Kidney (tissue), 14 donors: Measurements from ENCODE around the gene MACROD2. TPM values are rescaled to one million over a fixed set of nuclear protein-coding genes. Genes with fewer than 3 reads are reported as not detected.

Experiments used
- DNase-seq, 5 donors: peaks; one replicate each; pipeline ENCODE4 v3.0.0-alpha.2; 2013 to 2020
- FAIRE-seq: peaks from 2 replicates; lab custom pipeline; 2012; peaks lifted over from hg19 to GRCh38; lab: Jason Lieb, UNC
- H3K27ac ChIP-seq, 2 donors: one replicate each; pipeline ENCODE4 v1.7.0; 2013; ENCODE audit warnings: low read depth in 2 of 2, low read length in 2 of 2, inconsistent platforms in 1 of 2
- H3K27me3 ChIP-seq: one replicate; pipeline ENCODE4 v1.7.1; 2013; ENCODE audit warnings: low read length, inconsistent platforms; ENCODE audit not compliant: control insufficient read depth, insufficient read depth
- H3K36me3 ChIP-seq, 3 donors: one replicate each; pipeline versions ENCODE4 v1.7.0 to v1.7.1; 2013; ENCODE audit warnings: low read length in 3 of 3, control low read depth in 1 of 3, inconsistent platforms in 1 of 3; ENCODE audit not compliant: insufficient read depth in 3 of 3, control insufficient read depth in 2 of 3
- H3K4me1 ChIP-seq, 3 donors: one replicate each; pipeline versions ENCODE4 v1.7.0 to v1.7.1; 2013; ENCODE audit warnings: low read length in 3 of 3, inconsistent platforms in 1 of 3, low read depth in 1 of 3; ENCODE audit not compliant: control insufficient read depth in 2 of 3, insufficient read depth in 2 of 3
- H3K4me3 ChIP-seq, 3 donors: one replicate each; pipeline versions ENCODE4 v1.7.0 to v1.8.1; 2013; ENCODE audit warnings: low read length in 3 of 3, control low read depth in 1 of 3, inconsistent platforms in 1 of 3
- H3K9ac ChIP-seq, 3 donors: one replicate each; pipeline versions ENCODE4 v1.7.0 to v1.7.1; 2013; ENCODE audit warnings: low read length in 3 of 3, control low read depth in 1 of 3, inconsistent platforms in 1 of 3
- H3K9me3 ChIP-seq, 3 donors: one replicate each; pipeline versions ENCODE4 v1.7.0 to v1.7.1; 2013; ENCODE audit warnings: low read length in 3 of 3, control low read depth in 1 of 3, inconsistent platforms in 1 of 3; ENCODE audit not compliant: control insufficient read depth in 2 of 3, insufficient read depth in 1 of 3
- intact Hi-C: fragments of 100-400 bp; cut with DNase I; formaldehyde crosslinking; loops from one replicate; pipeline ENCODE4 v1.11.1; 2022
- polyA plus RNA-seq: library from polyadenylated mRNA; stranded (reverse); fragments of 350-450 nt; fragmentation: Illumina TruSeq; extraction: RNeasy Lipid Tissue Mini Kit (QIAGEN cat#74804); gene quantifications from one replicate; pipeline ENCODE4 v1.2.3, GENCODE V29; 2014; ENCODE audit warnings: low read depth, low replicate concordance; ENCODE audit not compliant: insufficient read depth
- total RNA-seq: library from RNA; stranded (reverse); fragmentation: NEBNext Ultra II Directional; extraction: Animal tissue kit (Norgen Biotek cat#: 25700); gene quantifications from one replicate; pipeline ENCODE4 v1.2.1, GENCODE V29; 2021
- TF ChIP-seq, protein P1 (sequence below): IDR thresholded peaks from 3 replicates; pipeline ENCODE4 v1.5.1; 2012; ENCODE audit warnings: mild to moderate bottlenecking, moderate library complexity, borderline replicate concordance; ENCODE audit not compliant: insufficient read depth; ENCODE audit errors: extremely low read depth
- donor health status: control.
- donor health status: control.
- donor health status: control.
- donor health status: control.
- donor health status: control.
- donor health status: DM: yes; HTN: yes; CAD: no.
- donor health status: Normal renal cell carcinoma (clear cell type).

Gene MACROD2
- total and polyA plus RNA-seq, 2 donors from 2014 or later = 3.0 to 10.0 TPM

DNA sequence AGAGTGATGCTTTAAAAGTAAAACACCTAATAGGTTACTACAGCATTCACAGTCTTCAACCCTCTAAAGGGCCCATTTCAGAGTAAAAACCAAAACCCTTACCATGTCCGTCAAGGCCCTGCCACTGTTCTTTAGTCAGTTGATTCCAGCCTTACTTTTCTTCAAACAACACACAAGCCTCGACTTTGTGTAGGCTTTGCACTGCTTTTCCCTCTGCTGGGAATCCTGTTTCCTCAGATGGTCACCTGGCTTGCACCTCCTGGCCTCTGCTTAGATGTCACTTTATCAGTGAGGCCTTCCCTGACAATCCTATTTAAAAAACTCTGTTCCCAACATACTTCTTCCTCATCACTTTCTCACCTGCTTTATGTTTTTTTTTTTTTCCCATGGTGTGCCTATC is 419.2 kb downstream of the MACROD2 start:
- no peak overlapping the region for H3K4me3 ChIP-seq
- no peak overlapping the region for H3K9ac ChIP-seq
- H3K27ac ChIP-seq = no peak overlapping the region
- no peaks in the 10 kb centered on the region for H3K9me3 ChIP-seq
- DNase-seq = no peak
- FAIRE-seq = no peak
- no peaks in the 10 kb centered on the region for H3K36me3 ChIP-seq
- no peaks in the 10 kb centered on the region for H3K27me3 ChIP-seq
- TF ChIP-seq, protein P1, sequence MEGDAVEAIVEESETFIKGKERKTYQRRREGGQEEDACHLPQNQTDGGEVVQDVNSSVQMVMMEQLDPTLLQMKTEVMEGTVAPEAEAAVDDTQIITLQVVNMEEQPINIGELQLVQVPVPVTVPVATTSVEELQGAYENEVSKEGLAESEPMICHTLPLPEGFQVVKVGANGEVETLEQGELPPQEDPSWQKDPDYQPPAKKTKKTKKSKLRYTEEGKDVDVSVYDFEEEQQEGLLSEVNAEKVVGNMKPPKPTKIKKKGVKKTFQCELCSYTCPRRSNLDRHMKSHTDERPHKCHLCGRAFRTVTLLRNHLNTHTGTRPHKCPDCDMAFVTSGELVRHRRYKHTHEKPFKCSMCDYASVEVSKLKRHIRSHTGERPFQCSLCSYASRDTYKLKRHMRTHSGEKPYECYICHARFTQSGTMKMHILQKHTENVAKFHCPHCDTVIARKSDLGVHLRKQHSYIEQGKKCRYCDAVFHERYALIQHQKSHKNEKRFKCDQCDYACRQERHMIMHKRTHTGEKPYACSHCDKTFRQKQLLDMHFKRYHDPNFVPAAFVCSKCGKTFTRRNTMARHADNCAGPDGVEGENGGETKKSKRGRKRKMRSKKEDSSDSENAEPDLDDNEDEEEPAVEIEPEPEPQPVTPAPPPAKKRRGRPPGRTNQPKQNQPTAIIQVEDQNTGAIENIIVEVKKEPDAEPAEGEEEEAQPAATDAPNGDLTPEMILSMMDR = no peak
- peaks cover 0 to 2% (median 0%) of the 10 kb centered on the region in 3 donors for H3K4me1 ChIP-seq
- intact Hi-C loops = no loop called here

DNA sequence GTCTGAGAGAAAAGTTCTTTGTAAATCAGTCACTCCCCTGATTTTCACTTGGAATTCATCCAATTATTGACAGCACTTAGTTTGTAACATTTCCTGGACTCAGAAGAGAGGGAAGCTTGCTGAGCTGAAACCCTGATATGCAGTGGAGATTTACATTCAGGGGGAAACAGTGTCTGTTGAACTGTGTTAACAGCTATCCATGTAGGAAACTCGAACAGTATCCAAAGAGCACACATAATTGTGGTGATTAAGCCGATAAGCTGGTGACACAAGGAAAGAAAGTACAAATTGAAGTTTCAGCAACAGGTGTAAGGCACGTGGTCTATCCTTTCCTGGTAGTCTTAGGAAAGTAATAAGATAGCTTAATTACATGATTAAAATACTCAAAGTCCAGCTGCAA is 420.2 kb downstream of the MACROD2 start:
- H3K27me3 ChIP-seq = no peaks in the 10 kb centered on the region
- H3K27ac ChIP-seq = no peak overlapping the region
- no peak overlapping the region for H3K9ac ChIP-seq
- intact Hi-C loops = no loop called here
- TF ChIP-seq, protein P1 = no peak
- peaks cover 0 to 2% (median 0%) of the 10 kb centered on the region in 3 donors for H3K4me1 ChIP-seq
- H3K9me3 ChIP-seq = no peaks in the 10 kb centered on the region
- H3K4me3 ChIP-seq = no peak overlapping the region
- FAIRE-seq (no peak), DNase-seq (peak in 2 of 5 donors; percentile 25 to 35)
- H3K36me3 ChIP-seq = no peaks in the 10 kb centered on the region

DNA sequence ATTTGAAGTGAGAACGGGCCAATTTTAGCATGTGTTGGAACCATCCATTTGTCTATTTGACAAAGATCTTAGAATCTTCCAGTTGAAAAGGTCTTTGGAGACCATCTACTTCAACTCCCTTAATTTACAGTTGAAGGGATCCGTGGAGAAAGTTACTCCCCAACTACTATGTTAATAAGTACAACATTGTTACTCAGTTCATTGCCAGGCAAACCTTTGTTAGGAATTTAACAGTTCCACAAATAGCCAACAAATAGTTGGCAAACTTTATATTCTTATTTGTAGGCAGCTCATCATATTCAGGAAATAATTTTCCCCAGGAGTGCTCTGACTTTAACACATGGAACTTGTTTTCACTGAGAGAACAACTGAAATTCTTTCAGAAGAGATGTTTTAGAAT is 423.1 kb downstream of the MACROD2 start:
- no peaks in the 10 kb centered on the region for H3K9me3 ChIP-seq
- no peak overlapping the region for H3K27ac ChIP-seq
- no peaks in the 10 kb centered on the region for H3K36me3 ChIP-seq
- DNase-seq (no peak), FAIRE-seq (no peak)
- H3K4me1 ChIP-seq = peaks cover 0 to 2% (median 0%) of the 10 kb centered on the region in 3 donors
- no peaks in the 10 kb centered on the region for H3K27me3 ChIP-seq
- H3K9ac ChIP-seq = no peak overlapping the region
- intact Hi-C loops = no loop called here
- TF ChIP-seq, protein P1 = no peak
- H3K4me3 ChIP-seq = no peak overlapping the region

DNA sequence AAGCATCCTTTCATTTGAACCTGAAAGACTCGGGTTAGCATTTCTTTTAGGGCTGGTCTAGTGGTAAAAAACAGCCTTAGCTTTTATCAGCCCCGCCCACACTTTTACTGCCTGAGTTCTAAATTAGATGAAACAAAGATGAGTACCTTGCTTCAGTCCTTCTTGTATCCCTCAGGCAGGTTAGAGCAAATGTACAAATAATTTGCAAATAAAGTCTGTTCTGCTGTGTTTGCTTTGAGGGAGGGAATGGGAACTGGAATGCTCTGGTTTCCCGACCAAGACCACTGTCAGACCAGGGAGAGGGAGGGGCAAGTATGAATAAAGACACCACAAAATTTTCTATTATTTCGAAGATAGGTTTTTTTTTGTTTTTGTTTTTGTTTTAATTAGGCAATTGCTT is 427.6 kb downstream of the MACROD2 start:
- FAIRE-seq = no peak
- TF ChIP-seq, protein P1 = no peak
- DNase-seq = no peak
- H3K27me3 ChIP-seq = no peaks in the 10 kb centered on the region
- H3K36me3 ChIP-seq = no peaks in the 10 kb centered on the region
- H3K9me3 ChIP-seq = no peaks in the 10 kb centered on the region
- H3K4me1 ChIP-seq = no peaks in the 10 kb centered on the region
- intact Hi-C loops = no loop called here
- no peak overlapping the region for H3K4me3 ChIP-seq
- no peak overlapping the region for H3K9ac ChIP-seq
- no peak overlapping the region for H3K27ac ChIP-seq
